HCT116 (cell line): Measurements from ENCODE around the gene HECW1. TPM values are rescaled to one million over a fixed set of nuclear protein-coding genes. Genes with fewer than 3 reads are reported as not detected.

ENCODE experiments used
- ATAC-seq: fragments of 200-7000 bp; cut with Tn5 transposase; 2 replicates; pipeline ENCODE4 v1.9.1; 2020; ENCODE audit warnings: mild to moderate bottlenecking, moderate library complexity
- BruUV-seq: library from RNA; stranded (reverse); fragments of 400-500 nt; replicated peaks from 2 replicates; lab custom pipeline; 2021; lab: Mats Ljungman, UMichigan
- CTCF ChIA-PET: fragments of 300-600 bp; sonication (Branson Sonifier 250); formaldehyde crosslinking; loops from one replicate; lab custom pipeline; 2021; ENCODE audit warnings: antibody characterized with exemption; lab: Charles Lee
- POLR2A ChIA-PET: fragments of 300-600, 350-600 bp; sonication (Branson Sonifier 250); formaldehyde crosslinking; loops from one replicate; lab custom pipeline; 2021; ENCODE audit warnings: antibody characterized with exemption; lab: Charles Lee
- RAD21 ChIA-PET, 2 experiments: fragments of 300-600 bp; sonication (Branson Sonifier 250); formaldehyde crosslinking; loops; one replicate each; lab custom pipeline; 2023; ENCODE audit warnings: low total read pairs in 2 of 2; ENCODE audit not compliant: uncharacterized antibody in 2 of 2, unreplicated experiment in 2 of 2, low non-redundant PET in 1 of 2; lab: Charles Lee
- DNase-seq: peaks from one replicate; pipeline ENCODE4 v3.0.0-alpha.2; 2010; ENCODE audit warnings: low read depth, low spot score
- H2AFZ ChIP-seq: fragments of 200-600 bp; shearing (Covaris generic), sonication (generic); 2 replicates; pipeline ENCODE4 v1.6.1; 2017; ENCODE audit warnings: low read depth, mixed run types, mixed read lengths, antibody characterized with exemption, low read length; ENCODE audit not compliant: poor library complexity, severe bottlenecking
- H3K27ac ChIP-seq: 2 replicates; pipeline ENCODE4 v1.5.1; 2012; ENCODE audit warnings: low read depth, low read length
- H3K27me3 ChIP-seq: fragments of 200-600 bp; sonication (generic); 2 replicates; pipeline ENCODE4 v1.6.1; 2016; ENCODE audit warnings: mixed run types, low read length, mixed read lengths; ENCODE audit not compliant: insufficient read depth
- H3K36me3 ChIP-seq, 2 experiments: fragments of 200-500 bp in 1 of 2; fragments of 200-600 bp in 1 of 2; sonication (Bioruptor generic) in 1 of 2; sonication (generic) in 1 of 2; 2 replicates each; pipeline versions ENCODE4 v1.5.1 to v1.6.1; 2014 to 2016; ENCODE audit warnings: low read length in 2 of 2, inconsistent platforms in 1 of 2, mixed read lengths in 1 of 2, mixed run types in 1 of 2; ENCODE audit not compliant: insufficient read depth in 2 of 2, control insufficient read depth in 1 of 2
- H3K4me1 ChIP-seq, 2 experiments: fragments of 200-600 bp in 1 of 2; sonication (generic) in 1 of 2; 2 replicates each; pipeline versions ENCODE4 v1.5.1 to v1.6.1; 2012 to 2017; ENCODE audit warnings: low read length in 2 of 2, inconsistent platforms in 1 of 2, mild to moderate bottlenecking in 1 of 2, mixed read lengths in 1 of 2, mixed run types in 1 of 2, moderate library complexity in 1 of 2; ENCODE audit not compliant: insufficient read depth in 2 of 2, control insufficient read depth in 1 of 2
- H3K4me2 ChIP-seq: fragments of 200-600 bp; sonication (generic); 2 replicates; pipeline ENCODE4 v1.6.1; 2017; ENCODE audit warnings: mixed run types, low read length, mixed read lengths
- H3K4me3 ChIP-seq, 2 experiments: fragments of 200-600 bp in 1 of 2; sonication (generic) in 1 of 2; replicated peaks in 1 of 2; 2 replicates each; pipeline ENCODE4 v1.5.1; 2011 to 2016; ENCODE audit warnings: low read length in 2 of 2, control low read depth in 1 of 2, low read depth in 1 of 2, mild to moderate bottlenecking in 1 of 2, mixed read lengths in 1 of 2, mixed run types in 1 of 2
- H3K79me2 ChIP-seq: fragments of 200-600 bp; sonication (generic); 2 replicates; pipeline ENCODE4 v1.6.1; 2017; ENCODE audit warnings: mild to moderate bottlenecking, mixed run types, low read length, moderate library complexity, mixed read lengths; ENCODE audit not compliant: insufficient read depth
- H3K9ac ChIP-seq: fragments of 200-600 bp; sonication (generic); 2 replicates; pipeline ENCODE4 v1.6.1; 2016; ENCODE audit warnings: low read length, mixed read lengths
- H3K9me2 ChIP-seq: fragments of 200-600 bp; sonication (generic), shearing (Covaris generic); 2 replicates; pipeline ENCODE4 v1.6.1; 2017; ENCODE audit warnings: mixed run types, mild to moderate bottlenecking, moderate library complexity; ENCODE audit not compliant: insufficient read depth
- H3K9me3 ChIP-seq, 2 experiments: fragments of 200-500 bp in 1 of 2; fragments of 200-600 bp in 1 of 2; sonication (Bioruptor generic) in 1 of 2; sonication (generic) in 1 of 2; 2 replicates each; pipeline ENCODE4 v1.6.1; 2014 to 2017; ENCODE audit warnings: low read length in 2 of 2, mixed read lengths in 2 of 2, inconsistent platforms in 1 of 2, low read depth in 1 of 2, mild to moderate bottlenecking in 1 of 2, mixed run types in 1 of 2, moderate library complexity in 1 of 2; ENCODE audit not compliant: control insufficient read depth in 1 of 2, insufficient read depth in 1 of 2
- H4K20me1 ChIP-seq: fragments of 200-600 bp; sonication (generic), shearing (Covaris generic); 2 replicates; pipeline ENCODE4 v1.6.1; 2017; ENCODE audit warnings: mixed run types, mild to moderate bottlenecking, moderate library complexity; ENCODE audit not compliant: insufficient read depth
- ATF3 ChIP-seq: IDR thresholded peaks from 2 replicates; pipeline ENCODE4 v1.6.1; 2012
- CEBPB ChIP-seq: IDR thresholded peaks from 2 replicates; pipeline ENCODE4 v1.6.1; 2012; ENCODE audit warnings: low read depth
- EGR1 ChIP-seq: IDR thresholded peaks from 2 replicates; pipeline ENCODE4 v1.6.1; 2012; ENCODE audit warnings: low read depth
- ELF1 ChIP-seq: IDR thresholded peaks from 2 replicates; pipeline ENCODE4 v1.6.1; 2012; ENCODE audit warnings: low read depth, borderline replicate concordance
- EZH2phosphoT487 ChIP-seq: fragments of 200-600 bp; IDR thresholded peaks from 2 replicates; pipeline ENCODE4 v1.6.1; 2018; ENCODE audit warnings: antibody characterized with exemption, borderline replicate concordance
- FOSL1 ChIP-seq: IDR thresholded peaks from 2 replicates; pipeline ENCODE4 v1.6.1; 2012; ENCODE audit warnings: low read depth
- JUND ChIP-seq: IDR thresholded peaks from 2 replicates; pipeline ENCODE4 v1.6.1; 2012
- POLR2A ChIP-seq: IDR thresholded peaks from 2 replicates; pipeline ENCODE4 v1.7.0; 2011; ENCODE audit warnings: borderline replicate concordance; ENCODE audit not compliant: insufficient read depth, insufficient read length; ENCODE audit errors: extremely low read depth
- POLR2AphosphoS5 ChIP-seq: IDR thresholded peaks from 2 replicates; pipeline ENCODE4 v1.6.1; 2011; ENCODE audit warnings: mild to moderate bottlenecking, low read depth, low read length, moderate library complexity
- REST ChIP-seq: IDR thresholded peaks from 2 replicates; pipeline ENCODE4 v1.6.1; 2012; ENCODE audit warnings: low read depth
- SIN3A ChIP-seq: IDR thresholded peaks from 2 replicates; pipeline ENCODE4 v1.6.1; 2012; ENCODE audit warnings: low read depth
- SP1 ChIP-seq: IDR thresholded peaks from 2 replicates; pipeline ENCODE4 v1.6.1; 2012; ENCODE audit warnings: low read depth
- SRF ChIP-seq: IDR thresholded peaks from 2 replicates; pipeline ENCODE4 v1.6.1; 2012; ENCODE audit warnings: low read depth
- TCF7L2 ChIP-seq: IDR thresholded peaks from 2 replicates; pipeline ENCODE4 v1.7.0; 2011; ENCODE audit warnings: borderline replicate concordance, inconsistent platforms; ENCODE audit not compliant: insufficient read depth, insufficient read length; ENCODE audit errors: extremely low read depth
- YY1 ChIP-seq: IDR thresholded peaks from 2 replicates; pipeline ENCODE4 v1.6.1; 2011; ENCODE audit warnings: low read length, low read depth, moderate library complexity, mild to moderate bottlenecking; ENCODE audit not compliant: insufficient replicate concordance; ENCODE audit errors: extremely low read depth
- ZNF274 ChIP-seq: fragments of 200-500 bp; sonication (Bioruptor generic); IDR thresholded peaks from 2 replicates; pipeline ENCODE4 v1.6.1; 2014; ENCODE audit warnings: mild to moderate bottlenecking, low read depth, low read length, inconsistent platforms
- intact Hi-C: fragments of 100-400 bp; cut with micrococcal nuclease; formaldehyde crosslinking; loops from 2 replicates; pipeline ENCODE4 v1.10.0; 2022
- total RNA-seq: library from RNA; stranded (reverse); gene quantifications from one replicate; pipeline ENCODE4 v1.2.1, GENCODE V29; 2021; ENCODE audit not compliant: unreplicated experiment
- TF ChIP-seq, protein P1 (sequence below): IDR thresholded peaks from 2 replicates; pipeline ENCODE4 v1.6.1; 2012
- TF ChIP-seq, protein P2 (sequence below): IDR thresholded peaks from 2 replicates; pipeline ENCODE4 v1.6.1; 2011; ENCODE audit warnings: mild to moderate bottlenecking, low read length, moderate library complexity; ENCODE audit not compliant: insufficient replicate concordance; ENCODE audit errors: extremely low read depth

HECW1 gene
- total RNA-seq, 1 experiment from 2014 or later, result 5.6 TPM

DNA sequence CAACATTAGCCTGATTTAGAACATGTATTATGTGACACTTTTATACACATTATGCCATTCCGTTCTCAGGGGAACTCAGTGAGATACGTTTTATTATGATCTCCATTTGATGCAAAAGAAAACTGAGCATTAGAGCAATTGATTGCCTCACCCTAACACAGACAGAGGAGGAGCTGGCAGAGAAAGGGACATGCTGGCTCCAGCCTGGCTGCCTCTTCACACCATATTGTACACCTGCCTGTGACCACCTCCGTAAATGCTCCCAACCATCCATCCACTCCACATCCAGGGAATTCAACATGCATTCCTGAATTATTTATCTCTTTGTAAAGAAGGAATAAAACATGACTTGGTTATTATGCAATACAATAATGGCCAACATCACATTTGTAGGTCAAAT, 275.5 kb downstream of the HECW1 start:
- intact Hi-C loops, result no loop called here
- H3K27ac ChIP-seq, result no peak overlapping the region
- ChIA-PET CTCF (no interaction called here), POLR2A (no interaction called here), RAD21 (no interaction called here)
- no peaks in the 10 kb centered on the region for H4K20me1 ChIP-seq
- TF ChIP-seq EGR1 (no peak), SIN3A (no peak), SP1 (no peak), JUND (no peak), FOSL1 (no peak), POLR2A (no peak), SRF (no peak), ZNF274 (no peak), EZH2phosphoT487 (no peak), POLR2AphosphoS5 (no peak), CEBPB (no peak), TCF7L2 (no peak), ATF3 (no peak), REST (no peak), ELF1 (no peak), YY1 (no peak)
- TF ChIP-seq, protein P1, sequence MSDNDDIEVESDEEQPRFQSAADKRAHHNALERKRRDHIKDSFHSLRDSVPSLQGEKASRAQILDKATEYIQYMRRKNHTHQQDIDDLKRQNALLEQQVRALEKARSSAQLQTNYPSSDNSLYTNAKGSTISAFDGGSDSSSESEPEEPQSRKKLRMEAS, result no peak
- TF ChIP-seq, protein P2, sequence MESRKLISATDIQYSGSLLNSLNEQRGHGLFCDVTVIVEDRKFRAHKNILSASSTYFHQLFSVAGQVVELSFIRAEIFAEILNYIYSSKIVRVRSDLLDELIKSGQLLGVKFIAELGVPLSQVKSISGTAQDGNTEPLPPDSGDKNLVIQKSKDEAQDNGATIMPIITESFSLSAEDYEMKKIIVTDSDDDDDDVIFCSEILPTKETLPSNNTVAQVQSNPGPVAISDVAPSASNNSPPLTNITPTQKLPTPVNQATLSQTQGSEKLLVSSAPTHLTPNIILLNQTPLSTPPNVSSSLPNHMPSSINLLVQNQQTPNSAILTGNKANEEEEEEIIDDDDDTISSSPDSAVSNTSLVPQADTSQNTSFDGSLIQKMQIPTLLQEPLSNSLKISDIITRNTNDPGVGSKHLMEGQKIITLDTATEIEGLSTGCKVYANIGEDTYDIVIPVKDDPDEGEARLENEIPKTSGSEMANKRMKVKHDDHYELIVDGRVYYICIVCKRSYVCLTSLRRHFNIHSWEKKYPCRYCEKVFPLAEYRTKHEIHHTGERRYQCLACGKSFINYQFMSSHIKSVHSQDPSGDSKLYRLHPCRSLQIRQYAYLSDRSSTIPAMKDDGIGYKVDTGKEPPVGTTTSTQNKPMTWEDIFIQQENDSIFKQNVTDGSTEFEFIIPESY, result no peak
- no peak overlapping the region for H3K4me2 ChIP-seq
- BruUV-seq, result no TSS peak
- H3K36me3 ChIP-seq, result no peaks in the 10 kb centered on the region
- no peaks in the 10 kb centered on the region for H3K9me2 ChIP-seq
- ATAC-seq (no peak), DNase-seq (no peak)
- no peaks in the 10 kb centered on the region for H3K27me3 ChIP-seq
- H3K4me1 ChIP-seq, result peaks cover 0 to 8% of the 10 kb centered on the region in 2 experiments; a peak in 1 of 4 replicates
- no peak overlapping the region for H3K9ac ChIP-seq
- H3K79me2 ChIP-seq, result no peaks in the 10 kb centered on the region
- no peak overlapping the region for H2AFZ ChIP-seq
- no peaks in the 10 kb centered on the region for H3K9me3 ChIP-seq
- no peak overlapping the region for H3K4me3 ChIP-seq
